Sigmoid colon (tissue), 4 donors: ENCODE data around the gene BRAF.

Experiments
- EP300 ChIP-seq, 4 donors: sonication (generic); formaldehyde crosslinking; IDR thresholded peaks; one replicate each; pipeline ENCODE4 v1.6.1; 2017; ENCODE audit warnings: antibody characterized with exemption in 4 of 4
- POLR2A ChIP-seq, 2 donors: fragments of 450-650 bp; IDR thresholded peaks; one replicate each; pipeline ENCODE4 v1.6.1; 2016; ENCODE audit warnings: antibody characterized with exemption in 2 of 2, mild to moderate bottlenecking in 2 of 2, moderate library complexity in 2 of 2
- POLR2AphosphoS5 ChIP-seq, 4 donors: sonication (generic); formaldehyde crosslinking; IDR thresholded peaks; one replicate each; pipeline ENCODE4 v1.6.1; 2017; ENCODE audit warnings: antibody characterized with exemption in 4 of 4
- TF ChIP-seq, protein P1 (sequence below), 4 experiments: fragments of 450-650 bp in 3 of 4; fragments of 200-600 bp in 1 of 4; IDR thresholded peaks; one replicate each; pipeline ENCODE4 v1.5.1; 2016 to 2019; ENCODE audit warnings: antibody characterized with exemption in 4 of 4, mild to moderate bottlenecking in 3 of 4, moderate library complexity in 2 of 4

- TF ChIP-seq, protein P1, sequence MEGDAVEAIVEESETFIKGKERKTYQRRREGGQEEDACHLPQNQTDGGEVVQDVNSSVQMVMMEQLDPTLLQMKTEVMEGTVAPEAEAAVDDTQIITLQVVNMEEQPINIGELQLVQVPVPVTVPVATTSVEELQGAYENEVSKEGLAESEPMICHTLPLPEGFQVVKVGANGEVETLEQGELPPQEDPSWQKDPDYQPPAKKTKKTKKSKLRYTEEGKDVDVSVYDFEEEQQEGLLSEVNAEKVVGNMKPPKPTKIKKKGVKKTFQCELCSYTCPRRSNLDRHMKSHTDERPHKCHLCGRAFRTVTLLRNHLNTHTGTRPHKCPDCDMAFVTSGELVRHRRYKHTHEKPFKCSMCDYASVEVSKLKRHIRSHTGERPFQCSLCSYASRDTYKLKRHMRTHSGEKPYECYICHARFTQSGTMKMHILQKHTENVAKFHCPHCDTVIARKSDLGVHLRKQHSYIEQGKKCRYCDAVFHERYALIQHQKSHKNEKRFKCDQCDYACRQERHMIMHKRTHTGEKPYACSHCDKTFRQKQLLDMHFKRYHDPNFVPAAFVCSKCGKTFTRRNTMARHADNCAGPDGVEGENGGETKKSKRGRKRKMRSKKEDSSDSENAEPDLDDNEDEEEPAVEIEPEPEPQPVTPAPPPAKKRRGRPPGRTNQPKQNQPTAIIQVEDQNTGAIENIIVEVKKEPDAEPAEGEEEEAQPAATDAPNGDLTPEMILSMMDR (IDR thresholded peaks at IDR 0.05), result no peak
- TF ChIP-seq POLR2AphosphoS5 (IDR thresholded peaks at IDR 0.05) (no peak), POLR2A (IDR thresholded peaks at IDR 0.05) (no peak), EP300 (IDR thresholded peaks at IDR 0.05) (no peak)
Observed at GRCh38 chr7:140689199-140690152, 235.3 kb downstream of the BRAF start.
